Activated gamma-delta T cell treated with anti-CD3 and anti-CD28 coated beads, Interleukin-2, amount 50 U/mL, for 16 hours (primary cell): ENCODE measurements around the gene PTPRK.

ENCODE experiments used
- DNase-seq: peaks from one replicate; pipeline ENCODE4 v3.0.0-alpha.2; 2020; ENCODE audit warnings: low read depth

PTPRK gene

GRCh38 chr6:128284128-128284527 is 236.3 kb downstream of the PTPRK start:
- DNase-seq, result no peak

DNA sequence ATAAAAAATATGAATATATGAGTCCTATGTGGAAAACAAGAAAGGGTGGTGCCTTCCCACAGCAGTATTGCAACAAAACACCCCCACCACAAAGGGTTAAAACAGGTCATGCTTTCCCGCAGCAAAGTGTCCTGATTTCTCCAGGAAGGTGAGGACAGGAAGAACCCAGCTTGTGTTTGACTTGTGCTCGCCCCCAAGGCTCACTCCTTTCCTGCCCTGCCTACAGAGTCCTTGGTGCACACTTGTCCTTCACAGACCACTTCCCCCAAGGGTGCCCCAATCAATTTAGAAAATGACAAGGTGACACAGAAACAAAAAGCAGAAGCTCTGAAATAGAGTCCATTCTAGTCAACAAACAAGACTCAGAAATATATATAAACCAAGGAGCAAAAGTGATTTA is 237.4 kb downstream of the PTPRK start:
- no peak for DNase-seq

DNA sequence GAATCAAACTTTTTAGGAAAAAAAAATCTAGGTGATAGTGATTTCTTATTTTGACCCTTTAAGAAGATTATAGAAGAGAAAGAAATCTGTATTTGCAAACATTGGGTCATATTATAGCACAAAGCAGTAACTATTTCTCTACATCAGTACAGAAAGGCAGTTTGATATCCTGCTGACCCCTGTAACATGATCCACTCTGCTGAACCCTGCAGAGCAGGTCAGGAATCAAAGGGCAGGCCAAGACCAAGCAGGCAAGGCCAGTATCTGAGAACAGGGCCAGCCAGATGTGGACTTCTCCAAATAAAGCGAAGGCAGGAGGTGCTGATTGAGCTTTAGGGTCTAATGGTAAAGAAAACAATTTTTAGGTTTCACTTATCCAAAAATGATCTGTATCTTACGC is 239.4 kb downstream of the PTPRK start:
- DNase-seq, result no peak

- no peak for DNase-seq
Observed at GRCh38 chr6:128280066-128280465, 240.3 kb downstream of the PTPRK start.

- DNase-seq, result no peak
Observed at GRCh38 chr6:128278836-128279235, 241.6 kb downstream of the PTPRK start.

DNA sequence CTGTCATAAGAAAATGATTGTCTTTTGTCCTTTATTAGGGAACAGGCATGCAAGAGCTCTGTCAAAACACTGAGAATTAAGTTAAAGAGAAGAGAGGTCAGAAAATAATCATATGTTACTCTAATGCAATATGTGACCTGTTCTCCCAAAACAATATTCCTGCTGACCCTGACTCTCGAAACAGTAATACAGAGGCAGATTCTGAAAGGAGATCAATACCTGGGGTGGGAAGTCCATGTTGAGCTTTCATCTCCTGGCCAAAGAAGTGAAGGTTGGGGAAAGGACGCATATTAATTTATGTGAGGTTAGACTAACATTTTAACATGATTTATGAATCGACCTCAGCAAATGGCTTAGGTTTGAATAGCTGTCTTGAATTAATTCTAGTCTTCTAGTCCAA is 243.0 kb downstream of the PTPRK start:
- DNase-seq, result no peak

GRCh38 chr6:128276311-128276710 is 244.1 kb downstream of the PTPRK start:
- no peak for DNase-seq

- no peak for DNase-seq
Observed at GRCh38 chr6:128275681-128276080, 244.7 kb downstream of the PTPRK start.

DNA sequence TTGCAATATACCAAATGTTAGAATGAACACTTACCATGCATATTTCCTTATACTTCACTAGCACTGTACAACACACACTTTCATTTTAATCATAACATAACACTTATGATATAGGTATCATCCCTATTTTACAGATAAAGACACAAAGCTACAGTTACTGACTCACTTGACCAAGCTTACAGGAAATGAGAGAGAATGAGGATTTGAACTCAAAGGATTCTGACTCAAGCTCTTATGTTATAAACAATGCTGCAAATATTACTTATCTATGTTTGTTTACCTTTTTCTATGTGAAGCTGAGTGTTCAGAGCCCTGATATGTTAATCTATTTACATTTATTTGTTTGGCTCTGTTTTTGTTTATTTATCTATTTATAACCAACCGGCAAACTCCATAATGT is 245.4 kb downstream of the PTPRK start:
- DNase-seq, result no peak

DNA sequence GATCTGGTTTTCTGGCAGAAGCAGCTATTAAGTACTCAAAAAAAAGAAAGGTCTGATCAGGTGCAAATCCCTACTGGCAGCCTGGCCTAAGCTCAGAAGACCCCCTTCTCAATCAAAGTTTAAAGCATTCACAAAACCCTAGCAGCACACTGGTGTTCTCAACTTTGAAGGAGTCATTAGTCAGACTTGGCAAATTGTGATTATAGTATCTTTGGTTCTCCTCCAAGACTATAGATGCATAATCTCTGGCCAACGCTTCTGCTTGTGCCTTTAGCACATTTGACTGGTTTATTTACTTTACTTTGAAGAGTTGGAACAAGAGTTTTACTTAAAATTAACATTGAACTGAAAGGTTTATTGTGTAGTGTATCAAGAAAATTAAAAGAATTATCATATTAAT is 248.9 kb downstream of the PTPRK start:
- DNase-seq, result no peak

DNA sequence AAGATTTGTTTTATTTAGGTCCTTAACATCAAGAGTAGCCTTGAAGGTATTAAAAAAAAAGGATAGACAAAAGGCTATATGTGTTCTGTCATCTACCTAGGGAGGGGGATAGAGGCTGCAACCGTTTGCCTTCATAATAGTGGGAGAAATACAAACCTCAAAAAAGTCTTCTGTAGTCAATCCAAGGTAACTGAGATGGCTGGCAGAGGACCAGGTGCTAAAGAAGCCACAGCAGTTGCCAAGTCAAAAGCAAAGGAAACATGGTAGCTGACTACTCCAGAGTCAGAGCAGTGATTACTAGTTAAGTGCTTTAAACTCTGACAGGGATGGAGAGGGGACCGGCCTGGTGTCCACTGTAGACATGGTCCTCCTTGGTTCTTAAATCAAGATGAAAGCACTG is 249.4 kb downstream of the PTPRK start:
- no peak for DNase-seq

GRCh38 chr6:128266946-128267345 is 253.5 kb downstream of the PTPRK start:
- DNase-seq, result no peak

DNA sequence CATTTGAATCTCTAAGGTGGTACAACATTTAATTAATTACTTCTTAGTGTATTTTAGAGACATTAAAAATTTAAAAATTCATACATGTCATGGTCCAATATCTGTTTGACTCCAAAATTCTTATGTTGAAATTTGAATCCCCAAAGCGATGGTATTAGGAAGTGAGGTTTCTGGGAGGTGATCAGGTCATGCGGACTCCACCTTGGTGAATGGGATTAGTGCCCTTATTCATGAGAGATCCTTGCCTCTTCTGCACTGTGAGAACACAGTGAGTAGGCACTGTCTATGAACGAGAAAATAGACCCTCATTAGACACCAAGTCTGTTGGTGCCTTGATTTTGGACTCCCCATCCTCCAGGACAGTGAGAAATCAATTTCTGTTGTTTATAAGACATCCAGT is 254.7 kb downstream of the PTPRK start:
- no peak for DNase-seq

GRCh38 chr6:128259730-128260685 is 260.4 kb downstream of the PTPRK start:
- no peak for DNase-seq

GRCh38 chr6:128259029-128259724 is 261.2 kb downstream of the PTPRK start:
- DNase-seq, result no peak

DNA sequence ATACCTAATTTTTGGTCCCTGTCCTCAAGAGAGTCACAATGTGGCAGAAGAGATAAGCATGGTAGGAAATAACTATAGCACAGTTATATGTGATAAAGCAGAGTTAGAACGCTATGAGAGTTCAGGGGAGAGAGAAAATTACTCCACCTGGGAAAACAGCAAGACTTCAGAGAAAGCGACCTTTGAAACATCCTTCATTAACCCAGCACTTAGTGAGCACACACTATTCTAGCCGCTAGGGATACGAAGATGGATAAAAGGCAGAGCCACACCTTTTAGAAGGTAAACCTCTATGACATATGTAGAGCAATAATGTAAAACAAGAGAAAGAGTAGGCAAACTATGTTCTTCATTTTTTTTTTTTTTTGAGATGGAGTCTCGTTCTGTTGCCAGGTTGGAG is 264.3 kb downstream of the PTPRK start:
- no peak for DNase-seq

- DNase-seq, result no peak
Observed at GRCh38 chr6:128252341-128253176, 267.8 kb downstream of the PTPRK start.

DNA sequence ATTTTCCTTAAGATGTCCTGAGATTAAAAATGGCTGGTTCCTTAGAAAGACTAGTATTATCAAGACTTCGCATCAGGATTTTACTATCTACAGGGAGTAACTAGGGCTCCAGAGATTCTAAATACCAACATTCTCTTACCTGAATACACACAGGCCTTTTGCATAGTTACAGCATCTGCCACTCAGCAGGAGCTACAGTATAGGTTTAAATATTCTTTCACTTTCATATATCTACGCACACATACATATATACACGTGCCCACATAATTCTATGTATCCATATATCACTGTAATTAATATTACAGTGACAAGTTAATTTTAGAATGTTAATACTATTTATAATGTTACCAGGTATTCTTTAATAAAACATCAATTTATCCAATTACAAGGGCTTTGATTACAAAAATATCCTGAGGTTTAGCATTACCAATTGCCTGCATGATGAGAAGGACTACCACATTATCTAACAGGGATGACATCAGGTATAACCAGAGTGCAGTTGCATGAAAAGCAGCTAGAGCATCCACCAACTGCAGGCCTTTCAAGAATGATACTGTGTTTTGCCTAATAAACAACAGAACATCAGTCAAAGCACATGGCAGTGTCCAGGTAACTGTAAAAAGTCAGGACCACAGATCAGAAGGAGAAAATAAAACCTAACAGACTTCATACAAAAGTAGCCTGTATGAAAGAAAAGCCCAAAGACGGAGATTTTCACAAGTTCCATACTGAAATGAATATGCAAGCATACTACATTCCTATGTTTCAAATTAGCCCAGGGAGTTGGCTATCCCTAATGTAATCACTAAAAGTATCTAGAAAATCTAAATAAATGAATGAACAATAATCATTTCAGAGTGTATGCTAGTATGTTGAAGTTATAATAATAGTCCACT is 268.7 kb downstream of the PTPRK start:
- DNase-seq, result no peak

- DNase-seq, result no peak
Observed at GRCh38 chr6:128250370-128251070, 269.9 kb downstream of the PTPRK start.

DNA sequence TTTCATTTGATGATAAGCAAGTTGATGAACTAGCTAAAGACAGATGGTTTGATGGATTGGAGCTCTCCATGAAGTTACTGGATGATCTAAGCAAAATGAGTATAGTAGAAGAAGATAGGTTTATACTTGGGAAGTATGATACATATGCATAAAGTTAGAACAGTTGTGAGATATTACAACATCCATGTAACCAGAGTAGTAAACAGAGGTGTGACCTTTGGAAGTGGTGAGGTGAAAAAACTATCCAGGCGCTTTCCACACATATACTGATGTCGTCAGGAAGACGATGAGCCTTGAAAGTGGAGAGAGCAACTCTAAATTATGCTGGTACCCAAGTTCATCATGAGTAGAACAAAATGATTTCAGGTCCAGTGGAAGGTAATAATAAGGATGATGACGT is 271.0 kb downstream of the PTPRK start:
- no peak for DNase-seq
